HG03108 (cell line): ENCODE results near the gene LDLRAD2.
"Not testable (repeated sequence)": the region's sequence is repeated elsewhere in the genome, so short reads cannot be mapped to it uniquely, and the experiment has no call there.

Experiments used
- ATAC-seq: cut with Tn5 transposase; IDR thresholded peaks from one replicate; pipeline ENCODE4 v1.9.1; 2021; ENCODE audit warnings: moderate library complexity; ENCODE audit not compliant: unreplicated experiment

Gene LDLRAD2

DNA sequence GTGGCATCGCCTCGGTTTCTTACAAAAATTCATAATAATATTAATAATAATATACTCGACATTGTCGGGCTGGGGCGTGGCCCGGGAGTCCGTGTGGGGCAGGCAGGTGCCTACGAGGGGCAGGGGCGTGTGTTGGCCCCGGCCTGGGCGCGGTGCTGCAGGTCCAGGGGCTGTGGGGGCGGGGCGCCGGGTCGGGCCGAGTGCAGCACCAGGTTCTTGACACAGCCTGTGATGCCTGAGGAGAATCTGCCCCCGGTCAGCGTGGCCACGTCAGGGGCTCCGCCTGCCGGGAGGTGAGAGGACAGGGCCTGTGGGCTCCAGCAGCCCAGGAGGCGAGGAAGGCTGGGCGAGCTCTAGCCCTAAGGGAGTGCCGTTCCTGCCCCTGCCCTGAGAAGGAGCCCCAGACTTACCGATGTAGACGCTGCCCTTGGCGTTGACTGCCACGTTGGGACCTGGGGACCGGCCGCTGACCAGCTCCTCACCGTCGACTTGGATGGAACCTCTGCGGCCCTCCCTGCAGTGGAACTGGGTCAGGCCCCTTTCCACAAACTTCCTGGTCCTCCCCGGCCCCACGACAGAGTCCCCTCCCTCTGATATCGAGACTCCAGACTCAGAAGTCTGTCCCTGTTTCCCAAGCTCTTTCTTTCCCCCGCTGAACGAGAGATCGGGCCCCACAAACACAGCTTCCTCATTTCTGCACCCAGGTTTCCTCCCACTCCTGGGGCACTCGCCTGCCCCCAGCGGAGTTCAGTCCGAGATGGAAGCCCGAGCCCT, 11.3 kb downstream of the LDLRAD2 start:
- no peak for ATAC-seq

DNA sequence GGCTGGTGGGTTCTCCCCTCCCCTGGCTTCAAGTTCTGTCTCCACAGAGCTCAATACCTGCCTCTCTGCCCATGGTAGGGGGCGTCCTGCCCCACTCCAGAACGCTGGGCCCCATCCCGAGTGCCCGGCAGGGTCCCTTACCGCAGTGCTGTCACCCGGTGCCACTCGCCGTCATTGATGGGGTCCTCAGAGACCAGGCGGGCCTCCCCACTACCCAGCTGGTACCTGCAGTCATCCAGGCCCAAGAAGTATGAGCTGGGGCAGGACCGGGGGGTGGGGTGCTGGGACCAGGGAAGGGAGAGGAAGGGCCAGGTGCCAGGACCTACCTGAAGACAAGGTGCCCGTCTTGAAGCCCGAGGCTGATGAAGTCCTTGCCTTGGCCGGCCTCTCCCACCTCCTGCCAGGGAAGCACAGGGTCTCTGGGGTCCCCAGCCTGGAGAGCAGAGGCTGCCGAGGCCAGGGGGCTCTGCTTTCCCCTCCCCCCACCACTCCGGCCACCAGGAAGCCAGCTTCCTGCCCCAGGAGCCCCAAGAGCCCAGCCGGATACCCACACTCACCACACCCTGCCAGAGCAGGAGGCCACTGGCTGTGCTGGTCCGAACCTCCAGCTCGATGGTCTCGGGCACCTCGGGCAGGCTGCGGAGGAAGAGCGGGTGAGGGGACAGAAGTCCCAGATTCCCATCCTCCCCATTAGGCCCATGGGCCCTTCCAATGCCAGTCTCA, 12.1 kb downstream of the LDLRAD2 start:
- no peak for ATAC-seq

DNA sequence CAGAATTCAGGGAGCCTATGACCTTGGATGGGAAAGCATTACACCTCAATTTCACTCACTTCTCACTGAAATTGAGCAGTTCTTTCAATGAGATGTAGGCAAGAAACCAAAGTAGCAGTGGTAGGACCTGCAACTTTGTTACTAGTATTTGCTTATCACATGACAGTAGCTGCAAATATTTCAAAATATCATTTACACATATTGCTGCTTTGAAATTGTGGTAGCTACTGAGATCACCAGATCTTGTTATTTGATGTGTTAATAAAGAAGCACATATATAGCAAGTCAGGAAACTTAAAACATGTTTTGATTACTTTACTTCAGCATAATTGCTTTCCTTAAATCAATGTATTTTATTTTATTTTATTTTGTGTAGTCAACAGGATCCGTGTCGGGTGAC, 12.9 kb downstream of the LDLRAD2 start:
- no peak for ATAC-seq

DNA sequence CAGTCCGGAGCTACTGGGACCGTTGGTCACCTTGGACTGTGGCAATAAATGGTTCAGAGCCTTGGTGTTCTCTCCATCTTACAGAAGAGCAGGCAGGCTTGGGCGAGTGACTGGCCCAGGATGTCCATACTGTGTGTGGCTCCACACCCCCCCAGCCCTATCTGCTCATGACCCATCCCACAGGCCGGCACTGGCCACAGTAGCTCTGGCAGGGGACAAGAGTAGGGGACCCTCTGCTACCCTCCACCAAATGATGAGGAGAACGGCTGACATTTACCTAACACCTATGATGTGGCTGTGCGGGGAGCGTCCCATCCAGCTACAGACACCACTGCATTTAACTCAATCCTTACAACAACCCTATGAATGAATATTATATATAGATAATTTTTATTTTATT, 13.3 kb downstream of the LDLRAD2 start:
- no peak for ATAC-seq

DNA sequence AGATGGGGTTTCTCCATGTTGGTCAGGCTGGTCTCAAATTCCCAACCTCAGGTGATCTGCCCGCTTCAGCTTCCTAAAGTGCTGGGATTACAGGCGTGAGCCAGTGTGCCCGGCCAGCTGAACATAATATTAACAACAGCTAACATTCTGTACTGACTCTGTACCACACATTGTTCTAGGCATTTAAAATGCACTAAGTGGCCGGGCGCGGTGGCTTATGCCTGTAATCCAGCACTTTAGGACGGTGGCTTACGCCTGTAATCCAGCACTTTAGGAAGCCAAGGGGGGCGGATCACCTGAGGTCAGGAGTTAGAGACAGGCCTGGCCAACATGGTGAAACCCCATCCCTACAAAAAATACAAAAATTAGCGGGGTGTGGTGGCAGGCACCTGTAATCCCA, 14.6 kb downstream of the LDLRAD2 start:
- ATAC-seq: not testable (repeated sequence)

DNA sequence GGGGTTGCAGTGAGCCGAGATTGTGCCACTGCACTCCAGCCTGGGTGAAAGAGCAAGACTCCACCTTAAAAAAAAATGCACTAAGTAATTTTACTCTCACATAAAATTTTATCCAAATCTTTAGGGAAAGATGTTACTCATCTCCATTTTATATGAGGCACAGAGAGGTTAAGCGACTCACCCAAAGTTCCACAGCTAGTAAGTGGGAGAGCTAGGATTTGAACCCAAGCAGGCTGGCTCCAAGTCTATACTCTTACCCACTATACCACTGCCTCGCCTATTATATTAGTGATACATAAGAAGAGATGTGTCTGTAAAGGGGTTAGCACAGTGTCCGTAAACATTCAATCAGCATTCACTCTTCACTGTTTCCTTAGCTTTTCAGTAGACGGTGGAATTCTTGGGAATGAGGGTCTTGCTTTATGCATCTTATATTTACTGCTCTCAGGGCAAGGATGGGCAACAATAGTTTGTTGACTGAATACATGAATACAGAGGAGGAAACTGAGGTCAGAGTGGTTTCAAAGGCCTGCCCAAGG, 15.1 kb downstream of the LDLRAD2 start:
- no peak for ATAC-seq

DNA sequence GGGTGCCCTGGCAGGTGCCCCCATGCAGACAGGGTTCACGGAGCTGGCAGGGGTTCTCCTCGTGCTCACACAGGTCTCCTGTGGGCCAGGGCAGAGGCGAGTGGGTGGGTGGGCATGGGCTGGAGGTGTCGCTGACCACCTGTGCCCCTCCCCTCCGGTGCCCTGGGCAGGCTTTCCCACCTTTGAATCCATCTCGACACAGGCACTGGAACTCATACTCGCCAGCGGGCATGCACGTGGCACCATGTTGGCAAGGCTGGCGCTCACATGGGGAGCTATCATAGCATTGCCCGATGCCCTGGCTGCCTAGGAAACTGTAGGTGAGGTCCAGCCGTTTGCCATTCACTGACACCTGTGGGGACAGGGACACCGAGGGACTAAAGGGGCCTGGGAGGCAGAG, 16.0 kb downstream of the LDLRAD2 start:
- ATAC-seq: no peak

DNA sequence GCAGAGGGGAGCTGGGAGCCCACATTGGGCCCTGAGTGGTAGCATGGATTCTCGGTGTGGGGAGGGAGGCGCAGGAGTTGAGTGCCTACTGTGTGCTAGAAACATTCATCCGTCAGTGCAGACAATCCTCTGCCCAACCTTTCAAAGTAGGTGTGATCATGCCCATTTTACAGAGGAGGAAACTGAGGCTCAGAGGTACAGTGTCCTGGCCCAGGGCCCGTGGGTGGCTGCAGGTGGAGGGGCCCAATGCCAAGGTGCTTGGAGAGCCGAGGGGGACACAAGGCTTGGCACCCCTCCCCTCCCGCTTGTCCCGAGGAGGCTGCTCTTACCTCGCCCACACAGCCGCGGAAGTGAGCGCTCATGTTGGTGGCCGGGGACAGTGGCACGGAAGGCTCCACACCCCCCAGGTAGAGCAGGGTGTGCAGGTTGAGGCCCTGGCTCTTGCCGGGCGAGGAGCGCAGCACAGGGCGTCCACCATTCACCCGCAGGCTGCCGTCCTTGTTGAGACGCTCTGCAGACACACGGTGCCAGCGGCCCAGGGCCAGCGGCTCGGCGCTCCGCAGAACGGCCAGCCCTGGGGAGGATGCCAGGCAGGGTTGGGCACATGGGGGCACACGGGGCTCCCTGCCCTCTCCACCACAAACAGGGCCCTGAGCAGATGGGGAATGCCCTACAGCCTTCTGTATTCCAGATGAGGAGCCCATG, 16.6 kb downstream of the LDLRAD2 start:
- ATAC-seq: no peak

DNA sequence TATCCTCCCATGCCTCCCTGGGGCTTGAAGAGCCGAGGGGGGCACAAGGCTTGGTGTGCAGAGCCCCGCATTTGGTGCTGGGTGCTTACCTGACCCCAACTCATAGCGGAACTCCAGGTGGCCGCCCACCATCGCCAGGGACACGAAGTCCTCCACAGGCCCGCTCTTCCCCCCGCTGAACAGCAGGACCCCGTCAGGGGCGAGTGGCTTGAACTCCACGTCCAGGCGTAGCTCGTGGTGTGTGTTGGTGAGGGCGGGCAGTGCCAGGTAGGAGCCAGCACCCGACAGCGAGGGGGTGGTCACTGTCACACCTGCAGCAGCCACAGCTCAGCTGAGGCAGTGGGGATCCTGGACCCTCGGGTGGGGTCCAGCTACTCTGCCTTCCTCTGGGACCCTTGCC, 17.2 kb downstream of the LDLRAD2 start:
- ATAC-seq: no peak

DNA sequence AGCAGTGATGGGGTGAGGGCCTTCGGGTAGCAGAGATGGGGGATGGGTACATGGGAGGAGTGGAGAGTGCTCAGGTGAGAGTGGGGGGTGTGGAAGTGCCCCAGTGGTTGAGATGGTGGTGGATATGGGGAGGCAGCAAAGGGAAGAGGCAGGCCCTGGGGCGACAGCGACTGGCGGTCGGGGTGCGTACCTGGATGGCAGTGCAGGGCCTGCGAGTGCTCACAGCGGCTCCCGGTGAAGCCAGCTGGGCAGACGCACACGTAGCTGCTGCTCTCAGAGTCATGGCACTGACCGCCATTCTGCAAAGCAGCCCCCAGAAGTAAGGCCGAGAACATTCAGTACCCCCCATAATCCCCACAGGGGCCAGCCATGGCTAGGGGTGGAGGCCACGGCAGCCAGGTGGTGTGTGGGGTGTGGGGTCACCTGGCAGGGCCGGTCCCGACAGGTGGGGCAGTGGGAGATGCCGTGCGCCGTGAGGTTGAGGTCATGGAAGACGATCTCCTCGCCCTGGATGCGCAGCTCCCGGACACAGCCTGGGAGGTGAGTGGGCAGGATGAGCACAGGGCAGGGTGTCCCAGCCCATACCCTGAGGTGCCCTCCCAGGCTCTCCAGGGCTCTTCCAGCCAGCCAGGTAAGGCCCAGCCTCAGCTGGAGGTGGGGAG, 18.9 kb downstream of the LDLRAD2 start:
- ATAC-seq: no peak

DNA sequence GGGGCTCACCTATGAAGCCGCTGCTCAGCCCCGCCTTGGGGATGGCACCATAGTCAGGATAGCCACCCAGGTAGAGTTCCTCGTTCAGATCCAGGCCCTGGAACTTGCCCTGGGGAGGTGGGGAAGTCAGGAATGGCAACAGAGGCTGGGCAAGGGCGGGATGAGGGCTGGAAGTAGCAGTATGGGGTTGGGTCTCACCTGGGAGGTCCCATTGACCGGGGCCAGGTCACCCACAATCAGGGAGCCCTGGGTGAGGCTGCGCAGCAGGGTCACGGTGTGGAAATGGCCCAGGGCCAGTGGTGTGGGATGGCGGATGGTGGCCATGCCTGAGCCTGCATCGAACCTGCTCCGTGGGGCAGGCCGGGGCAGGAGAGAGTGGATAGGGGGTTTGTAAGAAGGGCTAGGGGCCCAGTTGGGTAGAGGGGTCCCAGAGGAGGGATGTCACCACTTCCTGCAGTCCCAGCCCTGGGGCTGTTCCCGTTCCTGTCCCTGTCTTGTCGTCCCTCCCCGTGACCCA, 19.4 kb downstream of the LDLRAD2 start:
- no peak for ATAC-seq

DNA sequence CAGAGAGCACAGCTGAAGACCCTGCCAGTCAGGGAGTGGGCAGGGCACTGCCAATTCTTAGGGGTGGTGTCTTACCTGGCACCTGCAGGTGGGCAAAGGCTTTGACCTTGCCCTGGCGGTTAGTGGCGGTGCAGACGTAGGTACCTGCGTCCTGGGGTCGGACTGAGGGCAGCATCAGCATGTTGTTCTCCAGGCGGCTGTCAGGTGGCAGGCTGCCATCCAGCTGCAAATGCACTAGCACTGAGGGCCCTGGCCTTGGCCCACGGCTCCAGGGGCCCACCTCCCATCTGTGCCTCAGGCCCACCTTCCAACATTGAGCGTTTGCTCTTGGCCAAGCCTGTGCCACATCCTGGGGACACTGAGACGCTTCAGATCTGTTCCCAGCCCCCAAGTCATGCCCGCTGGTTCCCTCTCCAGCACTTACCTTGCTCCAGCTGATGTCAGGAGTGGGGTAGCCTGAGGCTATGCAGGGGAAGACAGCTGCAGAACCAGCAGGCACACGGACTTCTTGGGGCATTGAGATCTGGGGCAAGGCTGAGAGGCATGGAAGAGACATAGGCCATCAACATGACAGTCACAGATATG, 21.4 kb downstream of the LDLRAD2 start:
- no peak for ATAC-seq

DNA sequence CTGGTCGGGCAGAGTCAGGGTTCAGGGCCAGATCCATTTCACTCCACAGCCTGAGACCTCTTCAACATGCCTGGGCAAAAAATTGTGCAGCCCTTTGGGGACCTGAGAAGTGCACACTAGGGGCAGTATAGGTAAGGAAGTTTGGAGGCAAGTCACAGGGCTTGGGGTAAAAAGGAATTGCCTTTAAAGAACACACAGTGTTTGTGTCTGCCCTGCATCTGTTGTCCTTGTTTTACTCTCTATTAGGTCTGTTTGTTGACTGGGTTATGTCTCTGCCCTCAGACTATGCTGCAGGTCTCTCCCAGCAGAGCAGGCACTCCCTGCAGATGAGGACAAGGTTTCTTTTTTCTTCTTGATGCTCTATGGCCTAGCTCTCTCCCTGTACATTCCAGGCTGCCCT, 22.0 kb downstream of the LDLRAD2 start:
- ATAC-seq: no peak

DNA sequence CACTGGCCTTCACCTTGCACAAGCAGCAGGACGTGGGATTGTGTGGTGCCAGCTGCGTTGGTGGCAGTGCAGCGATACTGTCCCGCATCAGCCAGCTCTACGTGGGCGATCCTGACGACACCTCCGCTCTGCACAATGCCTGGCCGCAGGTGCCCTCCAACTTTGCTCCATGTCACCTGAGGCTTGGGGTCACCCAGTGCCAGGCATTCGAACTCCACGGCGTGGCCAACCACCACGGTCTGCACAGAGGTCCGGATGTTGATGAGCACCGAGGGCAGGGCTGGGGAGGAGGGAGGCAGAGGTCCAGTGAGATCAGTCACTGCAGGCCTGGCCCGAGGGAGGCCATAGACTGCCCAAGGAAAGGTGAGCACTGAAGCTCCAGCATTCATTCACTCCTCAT, 22.6 kb downstream of the LDLRAD2 start:
- no peak for ATAC-seq

DNA sequence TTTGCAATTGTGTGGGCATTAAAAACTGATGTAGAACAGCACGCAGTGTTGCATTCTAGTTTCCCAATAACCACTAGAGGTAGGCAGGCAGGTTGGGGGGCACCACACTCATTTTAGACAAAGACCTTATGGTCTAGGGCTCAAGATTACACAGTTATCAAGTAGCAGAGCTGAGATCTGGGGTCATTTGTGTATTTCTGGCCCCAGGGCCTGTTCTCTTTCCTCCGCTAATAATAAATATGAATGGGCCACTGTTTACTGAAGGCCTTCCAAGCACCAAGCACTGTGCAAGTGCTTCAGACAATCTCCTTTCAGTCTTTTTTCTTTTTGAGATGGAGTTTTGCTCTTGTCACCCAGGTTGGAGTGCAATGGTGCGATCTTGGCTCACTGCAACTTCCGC, 23.9 kb downstream of the LDLRAD2 start:
- no peak for ATAC-seq

DNA sequence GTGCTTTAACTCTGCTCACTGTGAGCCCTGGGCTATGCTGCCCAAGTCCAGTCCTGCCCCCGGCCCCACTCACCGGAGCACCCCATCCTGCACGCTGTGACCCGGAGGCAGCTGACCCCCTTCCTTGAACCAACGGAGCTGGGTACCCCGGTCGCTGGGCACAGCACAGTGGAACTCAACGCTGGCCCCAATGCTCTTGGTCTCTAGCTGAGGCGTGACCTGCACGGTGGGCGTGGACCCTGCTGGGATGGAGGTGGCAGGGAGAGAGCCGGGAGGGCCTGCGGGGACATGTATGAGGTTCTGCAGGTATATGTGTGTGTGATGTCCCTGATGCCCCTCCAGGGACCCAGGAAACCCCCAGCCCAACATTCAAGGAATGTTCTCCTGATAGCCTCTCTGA, 24.7 kb downstream of the LDLRAD2 start:
- no peak for ATAC-seq

DNA sequence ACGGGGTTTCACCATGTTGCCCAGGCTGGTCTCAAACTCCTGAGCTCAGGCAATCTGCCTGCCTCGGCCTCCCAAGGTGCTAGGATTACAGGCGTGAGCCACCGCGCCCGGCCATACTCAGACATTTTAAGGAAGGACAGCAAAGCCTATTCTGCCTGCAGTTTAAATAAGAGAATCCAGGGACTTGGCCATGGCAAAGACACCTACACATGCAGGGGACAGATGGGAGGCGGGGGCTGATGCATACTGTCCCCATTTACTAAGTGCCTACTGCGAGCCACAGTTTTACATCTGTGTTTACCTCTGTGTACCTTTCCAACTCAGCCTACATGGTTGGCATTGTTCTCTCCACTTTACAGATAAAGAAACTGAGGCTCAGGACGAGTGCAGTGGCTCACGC, 25.4 kb downstream of the LDLRAD2 start:
- ATAC-seq: no peak

DNA sequence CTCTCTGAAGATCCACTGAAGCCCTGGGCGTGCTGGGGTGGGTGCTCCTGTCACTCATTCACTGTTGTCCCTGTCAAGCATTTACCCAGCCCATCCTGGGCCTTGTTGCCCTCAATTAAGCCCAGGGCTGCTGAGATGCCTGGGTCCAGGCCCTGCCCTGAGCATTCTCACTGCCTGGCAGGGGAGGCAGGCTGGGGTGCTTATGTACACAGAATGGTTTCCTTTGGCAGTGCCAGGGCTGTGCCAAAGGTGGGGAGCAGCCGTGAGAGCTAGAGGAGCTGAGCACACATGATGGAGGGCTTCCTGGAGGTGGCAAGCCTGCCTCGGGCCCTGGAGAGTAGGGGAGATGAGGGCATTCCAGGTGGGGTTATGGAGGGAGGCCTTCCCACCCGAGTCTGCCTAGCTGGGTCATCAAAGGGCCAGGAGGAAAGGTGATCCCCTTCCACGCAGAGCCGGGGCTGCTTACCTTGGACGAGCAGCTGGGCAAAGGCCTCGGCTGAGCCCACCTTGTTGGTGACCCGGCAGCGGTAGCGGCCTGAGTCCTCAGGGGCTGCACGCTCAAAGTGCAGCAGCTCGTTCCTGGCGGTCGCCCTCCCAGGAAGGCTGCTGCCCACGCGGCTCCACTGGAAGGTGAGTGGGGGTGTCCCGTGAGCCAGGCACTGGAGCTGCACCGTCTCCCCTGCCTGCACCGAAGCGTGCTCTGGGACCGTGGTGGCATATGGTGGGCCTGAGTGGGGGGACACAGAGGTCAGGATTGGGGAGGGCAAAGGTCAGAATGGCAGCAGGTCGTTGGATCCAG, 26.5 kb downstream of the LDLRAD2 start:
- ATAC-seq: no peak

DNA sequence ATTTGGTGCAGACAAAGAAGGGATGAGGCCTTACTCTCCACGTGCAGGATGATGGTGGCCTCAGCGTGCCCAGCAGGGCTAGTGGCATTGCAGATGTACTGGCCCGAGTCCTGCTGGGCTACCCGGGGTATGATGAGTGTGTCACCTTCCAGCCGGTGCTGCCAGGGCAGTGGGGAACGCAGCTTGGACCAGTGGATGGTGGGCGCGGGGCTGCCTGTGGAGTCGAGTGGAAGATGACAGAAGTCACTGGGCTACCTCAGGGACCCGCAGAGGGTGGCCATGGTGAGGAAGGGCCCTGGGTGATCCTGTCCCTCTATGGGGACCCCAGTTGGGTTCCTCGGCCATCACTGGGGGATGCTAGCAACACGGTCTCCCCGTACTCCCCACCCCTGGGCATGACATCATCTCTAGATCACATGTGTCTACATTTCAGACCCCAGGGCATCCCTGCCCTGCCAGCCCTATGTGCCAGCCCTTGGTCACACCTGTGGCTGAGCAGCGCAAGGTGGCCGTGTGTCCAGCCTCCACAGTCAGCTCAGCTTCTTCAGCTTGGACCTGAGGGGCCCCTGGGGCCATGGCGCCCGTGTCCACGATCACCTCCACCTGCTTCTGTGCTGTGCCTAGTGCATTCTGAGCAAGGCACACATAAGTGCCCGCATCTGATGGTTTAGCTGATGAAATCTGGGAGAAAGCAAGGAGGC, 27.4 kb downstream of the LDLRAD2 start:
- no peak for ATAC-seq
